Measurements from ENCODE around the gene BRCA2.

DNA sequence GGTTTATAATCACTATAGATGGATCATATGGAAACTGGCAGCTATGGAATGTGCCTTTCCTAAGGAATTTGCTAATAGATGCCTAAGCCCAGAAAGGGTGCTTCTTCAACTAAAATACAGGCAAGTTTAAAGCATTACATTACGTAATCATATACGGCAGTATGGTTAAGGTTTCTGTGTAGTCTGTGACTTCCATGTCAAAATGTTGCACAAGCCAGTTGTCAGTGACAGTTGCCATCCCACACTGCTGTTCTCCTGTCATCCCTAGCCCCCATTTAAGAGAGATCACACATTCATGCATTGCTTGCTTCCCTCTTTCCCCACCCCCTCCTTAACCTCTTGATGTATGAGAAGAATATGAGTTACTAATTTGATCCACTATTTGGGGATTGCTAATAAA, 47.3 kb downstream of the BRCA2 start:
- TF ChIP-seq, protein P1, sequence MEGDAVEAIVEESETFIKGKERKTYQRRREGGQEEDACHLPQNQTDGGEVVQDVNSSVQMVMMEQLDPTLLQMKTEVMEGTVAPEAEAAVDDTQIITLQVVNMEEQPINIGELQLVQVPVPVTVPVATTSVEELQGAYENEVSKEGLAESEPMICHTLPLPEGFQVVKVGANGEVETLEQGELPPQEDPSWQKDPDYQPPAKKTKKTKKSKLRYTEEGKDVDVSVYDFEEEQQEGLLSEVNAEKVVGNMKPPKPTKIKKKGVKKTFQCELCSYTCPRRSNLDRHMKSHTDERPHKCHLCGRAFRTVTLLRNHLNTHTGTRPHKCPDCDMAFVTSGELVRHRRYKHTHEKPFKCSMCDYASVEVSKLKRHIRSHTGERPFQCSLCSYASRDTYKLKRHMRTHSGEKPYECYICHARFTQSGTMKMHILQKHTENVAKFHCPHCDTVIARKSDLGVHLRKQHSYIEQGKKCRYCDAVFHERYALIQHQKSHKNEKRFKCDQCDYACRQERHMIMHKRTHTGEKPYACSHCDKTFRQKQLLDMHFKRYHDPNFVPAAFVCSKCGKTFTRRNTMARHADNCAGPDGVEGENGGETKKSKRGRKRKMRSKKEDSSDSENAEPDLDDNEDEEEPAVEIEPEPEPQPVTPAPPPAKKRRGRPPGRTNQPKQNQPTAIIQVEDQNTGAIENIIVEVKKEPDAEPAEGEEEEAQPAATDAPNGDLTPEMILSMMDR (conservative IDR thresholded peaks at IDR 0.05; ENCODE audit: low read length): no peak
- no peak for TF ChIP-seq EZH2phosphoT487 (IDR thresholded peaks at IDR 0.05; ENCODE audit: borderline replicate concordance)
